Activated CD4-positive, alpha-beta memory T cell treated with anti-CD3 and anti-CD28 coated beads, Interleukin-2, amount 10 ng/mL, durations not matched to agents 7 days and 5 days (primary cell): ENCODE measurements around the gene HSPBAP1. TPM values are rescaled to one million over a fixed set of nuclear protein-coding genes. Genes with fewer than 3 reads are reported as not detected.

Experiments used
- CTCF ChIA-PET: fragments of 350-600 bp; sonication (Branson Sonifier 250); formaldehyde crosslinking; loops from one replicate; lab custom pipeline; 2021; ENCODE audit warnings: antibody characterized with exemption, inconsistent platforms; lab: Charles Lee
- POLR2A ChIA-PET: fragments of 350-600 bp; sonication (Branson Sonifier 250); formaldehyde crosslinking; loops from one replicate; lab custom pipeline; 2021; ENCODE audit warnings: antibody characterized with exemption; lab: Charles Lee
- DNase-seq: peaks from one replicate; pipeline ENCODE4 v3.0.0-alpha.2; 2020
- H3K27ac Mint-ChIP-seq: one replicate; pipeline ENCODE4 v1.8.0; 2021; ENCODE audit warnings: mild to moderate bottlenecking, mixed read lengths
- H3K27me3 Mint-ChIP-seq: one replicate; pipeline ENCODE4 v1.8.0; 2021; ENCODE audit warnings: mixed read lengths
- H3K36me3 Mint-ChIP-seq: one replicate; pipeline ENCODE4 v1.8.0; 2021; ENCODE audit warnings: low read depth, mixed read lengths
- H3K4me1 Mint-ChIP-seq: one replicate; pipeline ENCODE4 v1.8.0; 2021; ENCODE audit warnings: mixed read lengths
- H3K4me3 Mint-ChIP-seq: one replicate; pipeline ENCODE4 v1.8.0; 2021; ENCODE audit warnings: mild to moderate bottlenecking, mixed read lengths
- H3K9me3 Mint-ChIP-seq: one replicate; pipeline ENCODE4 v1.8.0; 2021; ENCODE audit warnings: mixed read lengths
- total RNA-seq, 2 experiments: library from RNA; stranded (reverse); gene quantifications; one replicate each; pipeline ENCODE4 v1.2.3, GENCODE V29; 2021

The HSPBAP1 gene, protein sequence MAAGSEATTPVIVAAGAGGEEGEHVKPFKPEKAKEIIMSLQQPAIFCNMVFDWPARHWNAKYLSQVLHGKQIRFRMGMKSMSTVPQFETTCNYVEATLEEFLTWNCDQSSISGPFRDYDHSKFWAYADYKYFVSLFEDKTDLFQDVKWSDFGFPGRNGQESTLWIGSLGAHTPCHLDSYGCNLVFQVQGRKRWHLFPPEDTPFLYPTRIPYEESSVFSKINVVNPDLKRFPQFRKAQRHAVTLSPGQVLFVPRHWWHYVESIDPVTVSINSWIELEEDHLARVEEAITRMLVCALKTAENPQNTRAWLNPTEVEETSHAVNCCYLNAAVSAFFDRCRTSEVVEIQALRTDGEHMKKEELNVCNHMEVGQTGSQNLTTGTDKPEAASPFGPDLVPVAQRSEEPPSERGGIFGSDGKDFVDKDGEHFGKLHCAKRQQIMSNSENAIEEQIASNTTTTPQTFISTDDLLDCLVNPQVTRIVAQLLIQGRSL
- total RNA-seq: 1 to 10 TPM; 5.6 to 6.2 TPM

DNA sequence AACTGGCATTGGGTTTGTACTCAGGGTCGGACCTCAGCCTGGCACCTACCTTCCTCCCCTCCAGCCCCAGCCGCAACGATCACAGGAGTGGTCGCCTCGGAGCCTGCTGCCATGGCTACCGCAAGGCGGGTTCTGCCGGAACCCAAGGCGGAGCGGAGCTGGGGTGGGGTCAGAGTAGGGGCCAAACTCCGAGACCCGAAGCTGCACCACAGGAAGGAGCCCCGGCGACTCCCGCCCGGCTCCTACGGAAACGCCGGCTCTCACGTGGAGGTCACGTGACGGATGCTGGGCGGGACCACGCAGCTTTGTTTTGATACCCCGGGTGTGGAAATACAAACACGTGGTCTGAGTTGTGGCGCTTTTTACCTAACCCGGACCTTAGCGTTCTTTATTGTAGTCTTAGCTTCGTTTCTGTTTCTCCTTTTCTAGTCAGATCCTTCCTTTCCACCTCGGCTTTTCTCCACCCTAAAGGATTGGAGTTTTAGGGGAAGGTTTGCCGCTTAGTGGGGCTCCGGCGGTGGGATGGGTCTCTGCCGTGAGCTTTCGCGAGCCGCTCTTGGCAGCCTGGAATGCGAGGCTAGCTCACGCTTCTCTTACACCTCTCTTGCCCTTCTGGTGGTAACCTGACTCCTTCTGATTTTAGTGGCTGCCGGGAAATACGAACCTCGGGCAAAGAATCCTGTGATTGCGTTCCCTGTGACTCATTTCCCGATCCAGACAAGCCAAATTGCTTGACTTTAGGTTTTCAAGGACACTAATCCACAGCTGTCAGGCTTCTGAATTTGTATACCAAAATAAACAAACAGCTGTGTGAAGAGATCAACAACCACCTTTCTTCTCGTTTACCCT lies at the start of gene HSPBAP1:
HSPBAP1 (minus strand) TSS at position 264 of the 849 bp plus-strand sequence; CDS start at position 113, 151 bp downstream.
- Mint-ChIP-seq H3K27me3 (no peaks in the 10 kb centered on the region), H3K36me3 (no peaks in the 10 kb centered on the region), H3K4me1 (peaks cover 33% of the 10 kb centered on the region), H3K27ac (peak within 1 kb of the TSS; percentile 70), H3K4me3 (peak within 1 kb of the TSS; percentile 82), H3K9me3 (no peaks in the 10 kb centered on the region)
- ChIA-PET CTCF (interaction anchor here (0.6 to 1.2 kb wide), 3 partner anchors 39 to 778 kb away, joined by 3 to 6 read pairs (median 3); no protein-coding TSS in a partner anchor), POLR2A (interaction anchor here (0.7 to 1.7 kb wide), 12 partner anchors 9 to 1133 kb away, joined by 3 to 8 read pairs (median 3); partner anchors contain the start of genes DTX3L, HCLS1, PARP14 and PARP9)
- DNase-seq: peak; percentile 92

- Mint-ChIP-seq H3K4me3 (no peak overlapping the region), H3K4me1 (no peaks in the 10 kb centered on the region)
- CTCF ChIA-PET: no interaction called here
Measured at GRCh38 chr3:122835590-122835989, 42.0 kb upstream of the HSPBAP1 start.

DNA sequence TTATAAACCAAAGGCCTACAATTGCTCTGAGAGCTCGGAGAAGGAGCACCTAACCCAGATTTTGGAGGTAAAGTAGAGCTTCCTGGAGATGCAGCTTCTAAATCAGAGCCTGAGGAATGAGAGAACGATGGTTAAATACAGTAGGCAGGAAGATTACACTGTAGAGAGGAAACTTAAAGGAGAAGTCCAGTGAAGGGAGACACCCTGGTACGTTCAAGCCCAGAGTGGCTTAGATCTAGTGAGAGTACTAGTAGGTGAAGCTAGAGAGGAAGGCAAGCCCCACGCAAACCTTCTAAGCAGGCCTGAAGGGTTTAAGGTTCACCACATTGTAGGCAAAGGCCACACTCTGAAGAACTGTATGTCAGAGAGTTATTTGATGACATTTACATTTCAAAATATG lies 34.6 kb upstream of the HSPBAP1 start:
- Mint-ChIP-seq H3K36me3 (peaks cover 2% of the 10 kb centered on the region), H3K27ac (no peak overlapping the region), H3K4me1 (no peaks in the 10 kb centered on the region), H3K4me3 (no peak overlapping the region), H3K9me3 (no peaks in the 10 kb centered on the region), H3K27me3 (no peaks in the 10 kb centered on the region)
- POLR2A ChIA-PET: interaction anchor here (1.0 kb wide), 1 partner anchor 374 kb away, joined by 3 read pairs; the partner anchor contains the start of gene SEC22A
- CTCF ChIA-PET: no interaction called here
- DNase-seq: no peak

More at GRCh38 chr3:122835590-122835989, 42.0 kb upstream of the HSPBAP1 start:
- POLR2A ChIA-PET: no interaction called here
- Mint-ChIP-seq H3K27ac (no peak overlapping the region), H3K9me3 (no peaks in the 10 kb centered on the region), H3K27me3 (no peaks in the 10 kb centered on the region), H3K36me3 (peaks cover 17% of the 10 kb centered on the region)
- DNase-seq: no peak

- Mint-ChIP-seq H3K36me3 (no peaks in the 10 kb centered on the region), H3K4me3 (no peak overlapping the region), H3K27ac (no peak overlapping the region), H3K27me3 (no peaks in the 10 kb centered on the region), H3K9me3 (no peaks in the 10 kb centered on the region), H3K4me1 (no peaks in the 10 kb centered on the region)
- ChIA-PET CTCF (no interaction called here), POLR2A (no interaction called here)
- no peak for DNase-seq
Measured at GRCh38 chr3:122826278-122826677, 32.6 kb upstream of the HSPBAP1 start.

GRCh38 chr3:122825460-122825859 lies 31.8 kb upstream of the HSPBAP1 start:
- ChIA-PET POLR2A (no interaction called here), CTCF (no interaction called here)
- Mint-ChIP-seq H3K27ac (no peak overlapping the region), H3K36me3 (no peaks in the 10 kb centered on the region), H3K4me1 (no peaks in the 10 kb centered on the region), H3K27me3 (no peaks in the 10 kb centered on the region), H3K4me3 (no peak overlapping the region), H3K9me3 (no peaks in the 10 kb centered on the region)
- DNase-seq: no peak

- Mint-ChIP-seq H3K27me3 (no peaks in the 10 kb centered on the region), H3K36me3 (no peaks in the 10 kb centered on the region), H3K9me3 (no peaks in the 10 kb centered on the region), H3K27ac (no peak overlapping the region), H3K4me1 (no peaks in the 10 kb centered on the region), H3K4me3 (no peak overlapping the region)
- no peak for DNase-seq
- CTCF ChIA-PET: interaction anchor here (0.7 kb wide), 1 partner anchor 19 kb away, joined by 4 read pairs; no protein-coding TSS in a partner anchor
- POLR2A ChIA-PET: no interaction called here
Measured at GRCh38 chr3:122824465-122825381, 31.1 kb upstream of the HSPBAP1 start.

GRCh38 chr3:122816587-122816986 lies 23.0 kb upstream of the HSPBAP1 start:
- H3K36me3 Mint-ChIP-seq: no peaks in the 10 kb centered on the region
- no peaks in the 10 kb centered on the region for H3K4me1 Mint-ChIP-seq
- H3K9me3 Mint-ChIP-seq: no peaks in the 10 kb centered on the region
- ChIA-PET POLR2A (no interaction called here), CTCF (interaction anchor here (0.5 kb wide), 1 partner anchor 296 kb away, joined by 3 read pairs; no protein-coding TSS in a partner anchor)
- no peaks in the 10 kb centered on the region for H3K27me3 Mint-ChIP-seq
- no peak overlapping the region for H3K27ac Mint-ChIP-seq
- no peak overlapping the region for H3K4me3 Mint-ChIP-seq
- no peak for DNase-seq

GRCh38 chr3:122810734-122811133 lies 17.1 kb upstream of the HSPBAP1 start:
- POLR2A ChIA-PET: no interaction called here
- Mint-ChIP-seq H3K9me3 (no peaks in the 10 kb centered on the region), H3K4me3 (no peak overlapping the region), H3K27ac (no peak overlapping the region), H3K36me3 (peaks cover 13% of the 10 kb centered on the region), H3K27me3 (no peaks in the 10 kb centered on the region), H3K4me1 (no peaks in the 10 kb centered on the region)
- CTCF ChIA-PET: no interaction called here
- DNase-seq: no peak

- ChIA-PET CTCF (no interaction called here), POLR2A (interaction anchor here (1.7 kb wide), 1 partner anchor 10 kb away, joined by 5 read pairs; the partner anchor contains the start of gene HSPBAP1)
- peaks cover 15% of the 10 kb centered on the region for H3K9me3 Mint-ChIP-seq
- no peak overlapping the region for H3K4me3 Mint-ChIP-seq
- H3K36me3 Mint-ChIP-seq: peaks cover 26% of the 10 kb centered on the region
- H3K27ac Mint-ChIP-seq: no peak overlapping the region
- peaks cover 8% of the 10 kb centered on the region for H3K4me1 Mint-ChIP-seq
- H3K27me3 Mint-ChIP-seq: no peaks in the 10 kb centered on the region
- DNase-seq: no peak
Measured at GRCh38 chr3:122803977-122804376, 10.3 kb upstream of the HSPBAP1 start.

- Mint-ChIP-seq H3K9me3 (peaks cover 15% of the 10 kb centered on the region), H3K27ac (no peak overlapping the region), H3K27me3 (no peaks in the 10 kb centered on the region), H3K36me3 (peaks cover 16% of the 10 kb centered on the region), H3K4me3 (no peak overlapping the region), H3K4me1 (peaks cover 11% of the 10 kb centered on the region)
- ChIA-PET CTCF (no interaction called here), POLR2A (no interaction called here)
- DNase-seq: no peak
Measured at GRCh38 chr3:122802323-122802722, 8.7 kb upstream of the HSPBAP1 start.

GRCh38 chr3:122800706-122801237 lies 7.1 kb upstream of the HSPBAP1 start:
- H3K27me3 Mint-ChIP-seq: no peaks in the 10 kb centered on the region
- no peak for DNase-seq
- H3K36me3 Mint-ChIP-seq: peaks cover 14% of the 10 kb centered on the region
- peaks cover 24% of the 10 kb centered on the region for H3K4me1 Mint-ChIP-seq
- H3K27ac Mint-ChIP-seq: no peak overlapping the region
- peaks cover 15% of the 10 kb centered on the region for H3K9me3 Mint-ChIP-seq
- ChIA-PET CTCF (no interaction called here), POLR2A (no interaction called here)
- no peak overlapping the region for H3K4me3 Mint-ChIP-seq

DNA sequence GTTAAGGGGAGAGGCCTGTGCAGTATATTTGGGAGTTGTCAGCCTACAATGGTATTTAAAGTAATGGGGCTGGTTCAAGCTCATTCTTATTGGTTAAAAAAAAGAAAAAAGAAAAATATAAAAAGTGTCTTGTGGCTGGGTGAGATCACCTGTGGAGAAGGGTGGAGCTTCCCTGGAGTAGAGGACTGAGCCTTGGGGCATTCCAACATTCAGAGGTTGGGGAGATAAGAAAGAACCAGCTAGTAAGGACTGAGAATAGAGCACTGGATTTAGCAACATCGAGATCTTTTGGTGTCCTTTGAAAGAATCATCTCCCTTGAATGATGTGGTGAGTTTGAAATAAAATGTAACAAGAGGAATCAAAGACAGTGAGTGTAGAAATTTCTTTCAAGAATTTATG lies 6.4 kb upstream of the HSPBAP1 start:
- Mint-ChIP-seq H3K27ac (no peak overlapping the region), H3K4me1 (peaks cover 27% of the 10 kb centered on the region), H3K36me3 (peaks cover 14% of the 10 kb centered on the region), H3K4me3 (no peak overlapping the region), H3K9me3 (peaks cover 15% of the 10 kb centered on the region), H3K27me3 (no peaks in the 10 kb centered on the region)
- DNase-seq: no peak
- ChIA-PET POLR2A (no interaction called here), CTCF (no interaction called here)
